GM10847 (cell line): Measurements from ENCODE around the gene CASZ1.

ENCODE experiments used
- POLR2A ChIP-seq: IDR thresholded peaks from 2 replicates; pipeline ENCODE4 v1.6.1; 2011; ENCODE audit not compliant: insufficient read length; ENCODE audit errors: extremely low read depth

Gene CASZ1

GRCh38 chr1:10761503-10762152 is 34.8 kb downstream of the CASZ1 start:
- no peak for TF ChIP-seq POLR2A

GRCh38 chr1:10760566-10761502 is 35.6 kb downstream of the CASZ1 start:
- TF ChIP-seq POLR2A = no peak

- no peak for TF ChIP-seq POLR2A
These were observed 36.8 kb downstream of the CASZ1 start for GRCh38 chr1:10759413-10760200.

- TF ChIP-seq POLR2A = no peak
These were observed 39.6 kb downstream of the CASZ1 start for GRCh38 chr1:10756842-10757241.

GRCh38 chr1:10755970-10756521 is 40.4 kb downstream of the CASZ1 start:
- TF ChIP-seq POLR2A = no peak

- TF ChIP-seq POLR2A = no peak
These were observed 41.7 kb downstream of the CASZ1 start for GRCh38 chr1:10754568-10755329.

GRCh38 chr1:10753299-10753698 is 43.1 kb downstream of the CASZ1 start:
- TF ChIP-seq POLR2A = no peak

- TF ChIP-seq POLR2A = no peak
These were observed 44.8 kb downstream of the CASZ1 start for GRCh38 chr1:10751561-10752085.

GRCh38 chr1:10751160-10751559 is 45.3 kb downstream of the CASZ1 start:
- no peak for TF ChIP-seq POLR2A

- no peak for TF ChIP-seq POLR2A
These were observed 50.5 kb downstream of the CASZ1 start for GRCh38 chr1:10745886-10746455.

- TF ChIP-seq POLR2A = no peak
These were observed 51.1 kb downstream of the CASZ1 start for GRCh38 chr1:10745383-10745782.

GRCh38 chr1:10744654-10745238 is 51.7 kb downstream of the CASZ1 start:
- TF ChIP-seq POLR2A = no peak

GRCh38 chr1:10744029-10744428 is 52.4 kb downstream of the CASZ1 start:
- no peak for TF ChIP-seq POLR2A

GRCh38 chr1:10741696-10742095 is 54.8 kb downstream of the CASZ1 start:
- no peak for TF ChIP-seq POLR2A
